Mucosa of stomach (tissue), 1 donor: ENCODE results near the gene ANKRD62.
"Not testable (repeated sequence)": the region's sequence is repeated elsewhere in the genome, so short reads cannot be mapped to it uniquely, and the experiment has no call there.

Experiments
- H3K27me3 ChIP-seq: one replicate; pipeline ENCODE4 v1.7.0; 2013; ENCODE audit warnings: mild to moderate bottlenecking, low read length; ENCODE audit not compliant: control insufficient read depth, insufficient read depth
- H3K36me3 ChIP-seq: one replicate; pipeline ENCODE4 v1.7.0; 2013; ENCODE audit warnings: low read length; ENCODE audit not compliant: control insufficient read depth, insufficient read depth
- H3K4me1 ChIP-seq: one replicate; pipeline ENCODE4 v1.7.0; 2013; ENCODE audit warnings: mild to moderate bottlenecking, low read length; ENCODE audit not compliant: control insufficient read depth, insufficient read depth
- H3K4me3 ChIP-seq: one replicate; pipeline ENCODE4 v1.7.0; 2013; ENCODE audit warnings: low read length
- H3K9ac ChIP-seq: one replicate; pipeline ENCODE4 v1.7.0; 2013; ENCODE audit warnings: mild to moderate bottlenecking, low read length, moderate library complexity
- H3K9me3 ChIP-seq: one replicate; pipeline ENCODE4 v1.7.0; 2013; ENCODE audit warnings: mild to moderate bottlenecking, low read length, moderate library complexity; ENCODE audit not compliant: control insufficient read depth
- donor health status: Pancreatic carcinoma.

Gene ANKRD62

GRCh38 chr18:12119358-12119757 lies 25.7 kb downstream of the ANKRD62 start:
- Histone ChIP-seq H3K9ac (no peak overlapping the region), H3K36me3 (no peaks in the 10 kb centered on the region), H3K9me3 (no peaks in the 10 kb centered on the region), H3K4me3 (no peak overlapping the region), H3K4me1 (no peaks in the 10 kb centered on the region), H3K27me3 (no peaks in the 10 kb centered on the region)

DNA sequence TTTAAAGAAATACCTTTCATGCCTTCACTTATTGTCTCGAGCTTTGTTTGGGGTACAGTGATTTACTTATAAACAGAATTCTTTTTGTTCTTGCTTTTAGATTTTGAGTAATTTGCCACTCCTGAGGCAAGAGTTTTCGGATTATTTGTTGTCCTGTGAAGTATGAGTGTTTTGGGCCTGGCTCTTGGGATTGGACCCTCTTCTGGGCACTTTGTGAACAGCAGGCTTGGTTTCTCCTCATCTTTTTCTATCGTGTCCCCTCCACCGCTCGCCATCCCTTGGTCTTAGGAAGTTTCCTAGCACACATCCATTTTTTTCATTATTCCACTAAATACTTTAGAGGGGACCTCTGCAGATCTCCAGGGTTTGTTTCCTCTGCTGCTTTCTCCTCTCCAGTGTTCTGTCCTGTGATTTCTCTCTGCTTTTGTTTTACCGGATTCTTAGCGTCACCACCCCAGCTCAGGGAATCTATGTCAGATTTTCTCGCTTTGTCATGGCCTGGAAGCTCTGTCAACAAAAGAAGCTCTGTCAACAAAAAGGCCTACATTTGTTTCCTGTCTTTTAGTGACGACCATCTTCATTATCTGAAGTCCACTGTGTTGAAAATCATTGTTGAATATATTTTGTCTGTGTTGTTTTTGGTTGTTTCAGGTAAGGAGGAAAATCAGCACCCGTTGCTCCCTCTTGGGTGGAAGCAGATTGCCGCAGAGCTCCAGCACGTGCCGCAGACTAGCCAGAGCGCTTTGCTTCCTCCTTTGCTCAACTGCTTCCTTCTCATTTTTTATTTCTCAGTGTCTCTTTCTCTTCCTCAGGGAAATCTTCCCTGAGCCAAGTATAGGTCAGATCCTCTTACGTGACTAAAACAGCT lies 27.8 kb downstream of the ANKRD62 start:
- Histone ChIP-seq H3K27me3 (no peaks in the 10 kb centered on the region), H3K4me1 (no peaks in the 10 kb centered on the region), H3K36me3 (no peaks in the 10 kb centered on the region), H3K9ac (no peak overlapping the region), H3K9me3 (no peaks in the 10 kb centered on the region), H3K4me3 (no peak overlapping the region)

- not testable (repeated sequence) for H3K36me3 ChIP-seq, H3K4me1 ChIP-seq, H3K9ac ChIP-seq, H3K9me3 ChIP-seq, H3K27me3 ChIP-seq, H3K4me3 ChIP-seq
These were observed 28.4 kb downstream of the ANKRD62 start for GRCh38 chr18:12122043-12122389.

DNA sequence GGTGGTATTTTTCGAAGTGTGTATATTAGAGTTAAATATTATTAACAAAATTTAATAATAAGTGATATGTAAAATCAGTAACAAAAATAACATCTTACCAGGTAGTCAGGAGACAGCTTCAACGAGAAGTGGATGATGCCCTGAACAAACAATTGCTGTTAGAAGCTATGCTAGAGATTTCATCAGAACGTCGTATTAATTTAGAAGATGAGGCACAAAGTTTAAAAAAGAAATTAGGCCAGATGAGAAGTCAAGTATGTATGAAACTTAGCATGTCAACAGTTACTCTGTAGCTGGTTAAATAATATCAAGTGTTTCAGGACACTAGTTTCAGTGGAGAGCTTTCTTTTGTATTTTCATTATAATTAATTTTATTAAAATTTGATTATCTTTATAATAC lies 34.0 kb downstream of the ANKRD62 start:
- H3K9ac ChIP-seq, H3K4me1 ChIP-seq, H3K36me3 ChIP-seq, H3K27me3 ChIP-seq, H3K4me3 ChIP-seq, H3K9me3 ChIP-seq: not testable (repeated sequence)

DNA sequence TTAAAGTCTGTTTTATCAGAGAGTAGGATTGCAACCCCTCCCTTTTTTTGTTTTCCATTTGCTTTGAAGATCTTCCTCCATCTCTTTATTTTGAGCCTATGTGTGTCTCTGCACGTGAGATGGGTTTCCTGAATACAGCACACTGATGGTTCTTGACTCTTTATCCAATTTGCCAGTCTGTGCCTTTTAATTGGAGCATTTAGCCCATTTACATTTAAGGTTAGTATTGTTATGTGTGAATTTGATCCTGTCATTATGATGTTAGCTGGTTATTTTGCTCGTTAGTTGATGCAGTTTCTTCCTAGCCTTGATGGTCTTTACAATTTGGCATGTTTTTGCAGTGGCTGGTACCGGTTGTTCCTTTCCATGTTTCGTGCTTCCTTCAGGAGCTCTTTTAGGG lies 45.2 kb downstream of the ANKRD62 start:
- not testable (repeated sequence) for H3K9me3 ChIP-seq, H3K4me1 ChIP-seq, H3K4me3 ChIP-seq, H3K36me3 ChIP-seq, H3K9ac ChIP-seq, H3K27me3 ChIP-seq

- not testable (repeated sequence) for H3K9me3 ChIP-seq, H3K36me3 ChIP-seq, H3K9ac ChIP-seq, H3K4me3 ChIP-seq, H3K4me1 ChIP-seq, H3K27me3 ChIP-seq
These were observed 47.2 kb downstream of the ANKRD62 start for GRCh38 chr18:12140866-12141265.

DNA sequence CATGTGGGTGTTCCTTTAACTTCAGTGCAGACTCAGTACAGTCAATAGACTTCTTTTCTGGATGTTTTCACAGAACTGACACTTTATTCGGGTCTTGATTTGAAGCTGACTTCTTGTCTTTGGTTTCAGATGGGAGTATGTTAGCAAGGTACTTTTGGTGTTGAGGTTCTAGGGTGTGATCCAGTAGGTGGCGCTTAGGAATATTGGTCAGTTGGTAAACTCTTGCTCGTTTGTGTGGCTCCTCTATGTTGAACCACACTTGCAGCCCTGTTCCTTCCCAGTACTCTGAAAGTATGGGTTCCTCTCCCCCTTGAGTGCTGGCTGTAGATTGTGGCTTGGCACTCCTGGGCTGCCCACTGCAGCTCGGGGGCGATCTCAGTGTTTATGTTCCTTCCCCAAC lies 48.1 kb downstream of the ANKRD62 start:
- H3K4me3 ChIP-seq, H3K4me1 ChIP-seq, H3K9ac ChIP-seq, H3K9me3 ChIP-seq, H3K27me3 ChIP-seq, H3K36me3 ChIP-seq: not testable (repeated sequence)

DNA sequence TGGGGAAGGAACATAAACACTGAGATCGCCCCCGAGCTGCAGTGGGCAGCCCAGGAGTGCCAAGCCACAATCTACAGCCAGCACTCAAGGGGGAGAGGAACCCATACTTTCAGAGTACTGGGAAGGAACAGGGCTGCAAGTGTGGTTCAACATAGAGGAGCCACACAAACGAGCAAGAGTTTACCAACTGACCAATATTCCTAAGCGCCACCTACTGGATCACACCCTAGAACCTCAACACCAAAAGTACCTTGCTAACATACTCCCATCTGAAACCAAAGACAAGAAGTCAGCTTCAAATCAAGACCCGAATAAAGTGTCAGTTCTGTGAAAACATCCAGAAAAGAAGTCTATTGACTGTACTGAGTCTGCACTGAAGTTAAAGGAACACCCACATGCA lies 55.8 kb downstream of the ANKRD62 start:
- H3K9ac ChIP-seq, H3K4me3 ChIP-seq, H3K9me3 ChIP-seq, H3K36me3 ChIP-seq, H3K27me3 ChIP-seq, H3K4me1 ChIP-seq: not testable (repeated sequence)

GRCh38 chr18:12154361-12154760 lies 60.7 kb downstream of the ANKRD62 start:
- no peaks in the 10 kb centered on the region for H3K27me3 ChIP-seq
- no peaks in the 10 kb centered on the region for H3K36me3 ChIP-seq
- no peak overlapping the region for H3K4me3 ChIP-seq
- no peaks in the 10 kb centered on the region for H3K9me3 ChIP-seq
- no peak overlapping the region for H3K9ac ChIP-seq
- H3K4me1 ChIP-seq: no peaks in the 10 kb centered on the region

- Histone ChIP-seq H3K4me1 (no peaks in the 10 kb centered on the region), H3K27me3 (no peaks in the 10 kb centered on the region), H3K4me3 (no peak overlapping the region), H3K9me3 (no peaks in the 10 kb centered on the region), H3K36me3 (no peaks in the 10 kb centered on the region), H3K9ac (no peak overlapping the region)
These were observed 62.4 kb downstream of the ANKRD62 start for GRCh38 chr18:12155996-12156395.

GRCh38 chr18:12159446-12159845 lies 65.8 kb downstream of the ANKRD62 start:
- H3K27me3 ChIP-seq: no peaks in the 10 kb centered on the region
- no peaks in the 10 kb centered on the region for H3K9me3 ChIP-seq
- no peak overlapping the region for H3K4me3 ChIP-seq
- no peak overlapping the region for H3K9ac ChIP-seq
- no peaks in the 10 kb centered on the region for H3K4me1 ChIP-seq
- no peaks in the 10 kb centered on the region for H3K36me3 ChIP-seq

DNA sequence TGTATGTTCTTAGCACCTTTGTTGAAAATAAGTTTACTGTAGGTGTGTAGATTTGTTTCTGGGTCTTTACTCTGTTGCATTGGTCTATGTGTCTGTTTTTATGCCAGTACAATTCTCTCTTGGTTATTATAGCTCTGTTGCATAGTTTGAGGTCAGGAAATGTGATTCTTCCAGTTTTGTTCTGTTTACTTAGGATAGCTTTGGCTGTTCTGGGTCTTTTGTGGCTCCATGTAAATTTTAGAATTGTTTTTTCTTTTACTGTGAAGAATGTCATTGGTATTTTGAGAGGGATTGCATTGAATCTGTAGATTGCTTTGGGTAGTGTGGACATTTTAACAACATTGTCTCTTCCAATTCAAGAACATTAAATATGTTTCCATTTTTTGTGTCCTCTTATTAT lies 69.1 kb downstream of the ANKRD62 start:
- H3K4me1 ChIP-seq: no peaks in the 10 kb centered on the region
- H3K9me3 ChIP-seq: no peaks in the 10 kb centered on the region
- H3K4me3 ChIP-seq: no peak overlapping the region
- H3K36me3 ChIP-seq: no peaks in the 10 kb centered on the region
- no peaks in the 10 kb centered on the region for H3K27me3 ChIP-seq
- no peak overlapping the region for H3K9ac ChIP-seq
